Measurements from ENCODE around the gene KRTAP8-1. TPM values are rescaled to one million over a fixed set of nuclear protein-coding genes. Genes with fewer than 3 reads are reported as not detected.

KRTAP8-1 gene
- total RNA-seq, 4 donors from 2014 or later: not detected

DNA sequence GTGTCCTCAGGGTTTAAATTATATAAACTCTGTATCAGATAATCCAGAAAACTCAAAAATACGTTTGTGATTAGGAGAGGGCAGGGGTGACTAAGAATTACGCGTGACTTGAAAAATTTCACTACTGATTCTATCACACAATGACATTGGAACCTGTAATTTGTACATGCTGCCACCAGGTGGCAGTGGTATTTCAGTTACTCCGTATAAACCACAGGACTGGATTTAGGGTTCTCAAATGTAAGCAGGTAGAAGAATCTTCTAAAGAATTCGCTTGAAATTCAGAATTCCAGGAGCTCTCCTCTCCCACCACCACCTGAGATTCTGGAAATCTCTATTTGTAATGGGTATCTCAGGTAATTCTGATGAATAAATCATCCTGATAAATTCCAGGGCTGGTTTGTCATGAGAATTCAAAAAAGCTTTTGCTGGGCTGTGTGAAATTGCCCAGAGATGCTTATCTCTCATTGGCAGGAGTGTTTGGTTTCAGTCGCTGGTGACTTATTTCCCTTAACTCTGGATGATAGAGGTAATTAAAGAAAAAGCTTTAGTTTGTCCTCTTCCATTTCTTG, 18.2 kb upstream of the KRTAP8-1 start:
- peak in 4 of 6 experiments; percentile 24 to 58 (median 30) for TF ChIP-seq CTCF (IDR thresholded peaks at IDR 0.05)
- TF ChIP-seq POLR2A (IDR thresholded peaks at IDR 0.05): no peak

DNA sequence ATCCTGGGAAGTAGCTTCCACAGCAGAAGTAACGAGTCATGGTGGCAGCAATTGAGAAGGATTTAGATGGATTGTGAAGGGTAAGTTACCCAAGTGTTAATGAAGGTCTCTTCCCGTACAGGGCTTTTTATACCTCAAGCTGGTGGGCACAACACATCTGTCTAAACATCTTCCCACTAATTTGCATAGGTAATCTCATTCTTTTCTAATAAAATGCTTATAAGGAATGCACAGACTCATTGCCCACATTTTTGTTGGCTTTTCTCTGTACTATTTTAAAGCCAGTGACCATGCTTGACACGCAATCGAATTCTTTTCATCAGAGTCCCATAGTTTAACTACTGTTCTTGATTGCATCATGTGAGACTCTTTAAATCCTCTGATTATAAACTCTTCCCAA, 16.6 kb upstream of the KRTAP8-1 start, which contains the start of gene KRTAP7-1:
Gene KRTAP7-1, minus strand, starts transcription at position 101 of the 400 bp plus-strand sequence. Its CDS starts 61 bp downstream, at position 40.
- Histone ChIP-seq H3K27ac (no peak within 1 kb of the TSS), H3K36me3 (no peaks in the 10 kb centered on the region), H3K4me3 (no peak within 1 kb of the TSS), H3K27me3 (no peaks in the 10 kb centered on the region), H3K9me3 (peaks cover 0 to 5% (median 0%) of the 10 kb centered on the region in 3 donors), H3K4me1 (no peaks in the 10 kb centered on the region)
- TF ChIP-seq CTCF (IDR thresholded peaks at IDR 0.05) (no peak), POLR2A (IDR thresholded peaks at IDR 0.05) (no peak)
- 71 to 81% methylated on average over 4 of the region's 4 CpGs for WGBS, 2 donors
- DNase-seq: no peak
- intact Hi-C loops (cut with DNase I): no loop called here

More for the DNA sequence above, 18.2 kb upstream of the KRTAP8-1 start:
- Histone ChIP-seq H3K36me3 (no peaks in the 10 kb centered on the region), H3K4me3 (no peak overlapping the region), H3K9me3 (peaks cover 0 to 5% (median 0%) of the 10 kb centered on the region in 3 donors), H3K27me3 (no peaks in the 10 kb centered on the region), H3K27ac (no peak overlapping the region), H3K4me1 (no peaks in the 10 kb centered on the region)
- intact Hi-C loops (cut with DNase I): no loop called here
- WGBS, 2 donors: 42 to 45% methylated on average over 6 of the region's 6 CpGs
- DNase-seq: no peak

GRCh38 chr21:30818837-30819610, 6.0 kb upstream of the KRTAP8-1 start:
- Histone ChIP-seq H3K27ac (no peak overlapping the region), H3K27me3 (no peaks in the 10 kb centered on the region), H3K36me3 (no peaks in the 10 kb centered on the region), H3K9me3 (no peaks in the 10 kb centered on the region), H3K4me3 (no peak overlapping the region), H3K4me1 (no peaks in the 10 kb centered on the region)
- TF ChIP-seq POLR2A (IDR thresholded peaks at IDR 0.05) (no peak), CTCF (IDR thresholded peaks at IDR 0.05) (no peak)
- WGBS, 2 donors: 44 to 48% methylated on average over 7 of the region's 7 CpGs
- no peak for DNase-seq
- intact Hi-C loops (cut with DNase I): no loop called here

GRCh38 chr21:30800605-30801004, 12.5 kb downstream of the KRTAP8-1 start:
- TF ChIP-seq CTCF (IDR thresholded peaks at IDR 0.05) (no peak), POLR2A (IDR thresholded peaks at IDR 0.05) (no peak)
- DNase-seq: no peak
- Histone ChIP-seq H3K4me1 (no peaks in the 10 kb centered on the region), H3K4me3 (no peak overlapping the region), H3K36me3 (no peaks in the 10 kb centered on the region), H3K9me3 (no peaks in the 10 kb centered on the region), H3K27ac (no peak overlapping the region), H3K27me3 (no peaks in the 10 kb centered on the region)
- intact Hi-C loops (cut with DNase I): no loop called here
- 67% methylated on average over 1 of the region's 1 CpG for WGBS, 2 donors

GRCh38 chr21:30793581-30794314, 19.3 kb downstream of the KRTAP8-1 start:
- no peak for DNase-seq
- no peaks in the 10 kb centered on the region for H3K27me3 ChIP-seq
- no peaks in the 10 kb centered on the region for H3K4me1 ChIP-seq
- intact Hi-C loops (cut with DNase I): no loop called here
- no peak overlapping the region for H3K4me3 ChIP-seq
- 49 to 51% methylated on average over 2 of the region's 2 CpGs for WGBS, 2 donors
- no peak overlapping the region for H3K27ac ChIP-seq
- no peaks in the 10 kb centered on the region for H3K36me3 ChIP-seq
- H3K9me3 ChIP-seq: no peaks in the 10 kb centered on the region
- TF ChIP-seq POLR2A (IDR thresholded peaks at IDR 0.05) (no peak), CTCF (IDR thresholded peaks at IDR 0.05) (no peak)

All from esophagus squamous epithelium (tissue), 5 donors.